GM18907 (cell line): ENCODE measurements around the gene DPYD.

Experiments
- ATAC-seq: cut with Tn5 transposase; IDR thresholded peaks from one replicate; pipeline ENCODE4 v1.9.1; 2021; ENCODE audit warnings: mild to moderate bottlenecking, moderate library complexity; ENCODE audit not compliant: unreplicated experiment

DPYD gene

DNA sequence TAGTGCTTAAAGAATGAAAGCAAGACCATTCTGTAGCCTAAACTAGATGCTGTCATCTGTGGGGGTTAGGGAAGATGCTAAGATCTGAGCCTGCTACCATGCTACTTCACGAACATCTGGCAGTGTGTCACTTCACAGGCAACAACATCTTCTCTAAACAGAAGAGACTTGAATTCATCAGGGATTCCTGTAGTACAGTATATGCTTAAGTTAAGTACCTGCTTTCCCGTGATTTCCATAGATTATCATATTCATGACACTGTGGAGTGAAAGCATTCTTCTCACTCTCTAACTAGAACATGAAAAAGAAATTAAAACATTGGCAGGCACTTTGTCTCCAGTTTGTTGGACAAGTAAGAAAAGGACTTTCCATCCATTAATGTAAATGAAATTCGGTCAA lies 808.4 kb downstream of the DPYD start:
- no peak for ATAC-seq

DNA sequence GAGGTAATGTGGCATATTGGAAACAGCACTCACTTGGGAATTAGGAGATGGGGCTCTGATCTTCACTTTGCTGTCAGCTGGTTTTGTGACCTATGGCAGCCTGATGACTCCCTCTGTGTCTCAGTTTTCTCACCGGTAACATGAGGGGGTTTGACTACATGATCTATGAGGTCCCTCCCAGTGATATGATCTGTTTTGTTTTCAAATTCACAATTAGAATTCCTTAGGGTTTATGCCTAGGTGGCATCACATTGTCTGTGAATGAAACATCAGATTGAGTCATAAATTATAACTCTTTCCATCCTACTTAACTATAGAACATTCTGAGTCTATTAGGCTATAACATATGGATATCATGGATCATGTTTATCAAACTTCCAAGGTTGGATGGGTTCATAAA lies 812.7 kb downstream of the DPYD start:
- ATAC-seq: no peak

DNA sequence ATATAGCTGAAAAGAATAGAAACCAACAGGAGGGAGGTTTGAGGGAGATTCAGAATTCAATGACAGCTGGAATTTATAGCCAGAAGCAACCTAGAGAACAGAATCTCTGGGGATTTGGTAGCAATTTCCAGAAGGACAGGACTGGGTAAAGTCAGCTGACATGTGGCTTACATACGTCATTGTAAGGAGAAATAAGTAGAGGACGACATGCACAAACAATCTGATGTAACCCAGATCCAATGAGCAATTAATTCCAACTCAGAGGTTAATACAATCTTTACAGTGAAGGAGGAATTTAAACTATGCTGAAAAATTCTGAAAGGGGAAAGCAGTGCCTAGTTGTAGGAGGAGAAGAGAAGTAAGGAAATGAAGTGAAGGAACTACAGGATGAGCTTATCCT lies 815.3 kb downstream of the DPYD start:
- no peak for ATAC-seq

DNA sequence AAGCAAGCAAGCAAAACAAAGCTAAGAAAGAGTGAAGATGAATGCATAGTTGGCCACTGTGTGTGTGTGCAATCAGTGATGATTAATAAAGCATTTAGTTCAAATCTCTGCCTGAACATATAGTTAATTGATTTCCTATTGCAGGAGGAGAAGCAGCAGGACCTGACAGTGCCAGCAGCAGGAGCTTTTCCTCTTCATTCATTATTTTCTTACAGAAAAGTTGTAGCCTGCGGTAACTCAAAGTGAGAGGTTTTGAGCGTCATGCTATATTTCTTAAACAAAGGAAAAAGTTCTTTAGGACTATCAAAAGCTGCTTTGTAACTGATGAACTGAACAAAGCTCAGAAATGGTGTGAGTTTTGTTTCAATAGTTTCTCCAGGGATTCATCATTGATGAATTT lies 819.3 kb downstream of the DPYD start:
- no peak for ATAC-seq

DNA sequence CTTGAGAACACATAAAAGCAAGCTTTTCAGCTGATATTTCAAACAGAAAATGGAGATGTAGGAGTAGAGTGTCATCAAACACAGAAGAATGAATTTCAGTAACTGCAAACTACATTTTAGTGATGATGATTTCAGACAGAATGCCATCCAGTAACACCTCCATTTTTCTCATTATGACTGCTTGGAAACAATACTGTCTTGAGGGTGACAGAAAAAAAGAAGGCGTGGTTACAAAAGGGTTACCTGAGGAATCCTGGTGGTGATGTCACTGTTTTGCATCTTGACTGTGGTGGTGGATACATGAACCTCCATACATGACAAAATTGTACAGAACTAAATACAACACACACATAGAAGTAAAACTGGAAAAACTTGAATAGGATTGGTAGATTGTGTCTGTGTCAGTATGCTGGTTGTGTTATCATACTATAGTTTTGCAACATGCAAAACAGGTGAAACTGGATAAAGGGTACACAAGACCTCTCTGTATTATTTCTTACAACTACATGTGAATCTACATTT lies 823.4 kb downstream of the DPYD start:
- no peak for ATAC-seq

GRCh38 chr1:97095764-97096163 lies 825.1 kb downstream of the DPYD start:
- no peak for ATAC-seq

- no peak for ATAC-seq
These were observed 826.4 kb downstream of the DPYD start for GRCh38 chr1:97094247-97094972.

GRCh38 chr1:97093741-97094140 lies 827.1 kb downstream of the DPYD start:
- ATAC-seq: no peak

GRCh38 chr1:97092824-97093223 lies 828.0 kb downstream of the DPYD start:
- ATAC-seq: no peak

DNA sequence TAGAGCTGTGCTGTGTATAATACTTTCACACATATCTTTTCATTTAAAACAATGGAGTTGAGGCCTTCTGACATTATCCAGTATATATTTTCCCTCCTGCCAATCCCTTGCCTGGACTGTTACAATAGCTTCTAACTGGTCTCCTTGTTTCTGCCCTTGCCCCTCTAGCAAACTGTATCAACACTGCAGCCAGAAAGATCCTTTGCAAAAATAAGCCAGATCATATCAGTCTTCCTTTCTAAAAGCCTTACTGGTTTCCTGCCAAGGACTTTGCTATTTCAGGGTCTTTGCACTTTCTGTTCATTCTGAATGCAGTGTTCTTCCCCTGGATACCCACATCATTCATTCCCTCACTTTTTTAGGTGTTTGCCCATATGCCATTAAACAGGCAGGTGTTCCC lies 829.2 kb downstream of the DPYD start:
- no peak for ATAC-seq

DNA sequence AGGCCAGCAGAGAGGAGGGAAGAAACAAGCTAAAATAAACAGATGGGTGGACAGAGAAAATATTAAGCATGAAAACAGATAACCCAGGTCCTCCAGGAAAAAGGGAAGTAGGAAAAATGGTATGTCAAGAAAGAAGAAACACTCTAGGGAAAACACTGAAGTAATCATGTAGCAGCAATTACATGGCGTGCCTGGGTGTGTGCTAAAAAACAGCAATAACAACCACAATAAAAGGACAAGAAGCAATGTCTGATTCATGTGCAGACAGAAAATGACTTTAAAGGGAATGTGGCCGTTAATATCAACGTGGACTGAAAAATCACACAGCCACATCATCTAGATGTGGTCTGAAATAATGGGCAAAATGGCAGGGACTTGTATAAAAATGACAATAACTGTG lies 829.6 kb downstream of the DPYD start:
- no peak for ATAC-seq

- no peak for ATAC-seq
These were observed 830.1 kb downstream of the DPYD start for GRCh38 chr1:97090725-97091124.

GRCh38 chr1:97089173-97089572 lies 831.7 kb downstream of the DPYD start:
- ATAC-seq: no peak

- ATAC-seq: no peak
These were observed 832.4 kb downstream of the DPYD start for GRCh38 chr1:97088391-97088790.

GRCh38 chr1:97084546-97084945 lies 836.3 kb downstream of the DPYD start:
- ATAC-seq: no peak

GRCh38 chr1:97082160-97082848 lies 838.5 kb downstream of the DPYD start:
- no peak for ATAC-seq

GRCh38 chr1:97078872-97079271 lies 842.0 kb downstream of the DPYD start:
- no peak for ATAC-seq

DNA sequence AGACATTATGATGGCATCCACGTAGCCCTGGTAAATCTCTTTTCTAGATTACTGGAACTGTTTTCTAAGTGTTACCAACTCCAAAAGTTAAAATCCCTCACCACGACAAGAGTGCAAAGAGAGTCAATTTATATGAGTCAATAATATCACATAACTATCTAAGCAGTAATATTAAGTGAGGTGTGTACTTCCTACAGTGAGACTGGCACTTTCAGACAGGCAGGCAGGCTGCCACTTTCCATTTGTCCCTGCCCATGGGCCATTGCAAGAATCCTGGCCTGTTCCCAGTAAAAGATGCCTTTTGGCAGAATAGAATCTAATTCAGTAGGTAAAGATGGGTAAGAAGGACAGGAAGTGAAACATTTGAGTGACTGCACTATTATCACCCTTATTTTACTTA lies 843.6 kb downstream of the DPYD start:
- no peak for ATAC-seq

- ATAC-seq: no peak
These were observed 846.1 kb downstream of the DPYD start for GRCh38 chr1:97074771-97075170.

GRCh38 chr1:97073936-97074335 lies 846.9 kb downstream of the DPYD start:
- ATAC-seq: no peak

- no peak for ATAC-seq
These were observed 847.7 kb downstream of the DPYD start for GRCh38 chr1:97073169-97073568.

DNA sequence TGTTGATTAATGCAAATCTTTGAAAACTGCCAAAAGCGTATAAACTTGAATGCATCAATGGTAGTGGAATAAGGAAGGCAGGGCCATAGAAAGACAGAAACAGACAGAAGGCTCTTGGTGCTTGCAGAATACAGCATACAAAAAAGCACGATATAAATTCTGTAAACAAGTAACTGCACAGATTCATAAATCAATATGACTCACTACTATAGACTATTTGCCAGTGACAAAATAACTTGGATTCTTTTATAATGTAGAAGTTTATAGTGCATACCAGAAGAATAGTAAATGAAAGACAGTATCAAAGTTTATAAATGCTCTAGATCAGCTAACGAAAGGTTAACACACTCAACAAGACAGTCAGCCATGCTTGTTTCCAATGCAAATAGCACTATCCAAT lies 849.7 kb downstream of the DPYD start:
- no peak for ATAC-seq
